Endothelial cell of umbilical vein (primary cell): ENCODE results near the gene ADAMTS6. TPM values are rescaled to one million over a fixed set of nuclear protein-coding genes. Genes with fewer than 3 reads are reported as not detected.

Experiments
- BruUV-seq: library from RNA; stranded (reverse); fragments of 400-500 nt; replicated peaks from 2 replicates; lab custom pipeline; 2021; lab: Mats Ljungman, UMichigan
- CTCF ChIA-PET: fragments of 300-600, 350-600 bp; sonication (Branson Sonifier 250); formaldehyde crosslinking; loops from one replicate; lab custom pipeline; 2021; ENCODE audit warnings: antibody characterized with exemption, inconsistent platforms; lab: Charles Lee
- POLR2A ChIA-PET: fragments of 300-600, 350-600 bp; sonication (Branson Sonifier 250); formaldehyde crosslinking; loops from one replicate; lab custom pipeline; 2021; ENCODE audit warnings: antibody characterized with exemption, inconsistent platforms; lab: Charles Lee
- DNase-seq: peaks from one replicate; pipeline ENCODE4 v3.0.0-alpha.2; 2011; ENCODE audit warnings: low read depth, low spot score
- FAIRE-seq: peaks from 2 replicates; lab custom pipeline; 2011; peaks lifted over from hg19 to GRCh38; lab: Jason Lieb, UNC
- H2AFZ ChIP-seq: 2 replicates; pipeline ENCODE4 v1.6.0; 2012; ENCODE audit warnings: low read depth, low read length, control low read depth, inconsistent platforms
- H3K27ac ChIP-seq: 2 replicates; pipeline ENCODE4 v1.5.1; 2011; ENCODE audit warnings: low read depth, mild to moderate bottlenecking, control low read depth, low read length, moderate library complexity; ENCODE audit not compliant: insufficient read depth
- H3K27me3 ChIP-seq, 2 experiments: 2 replicates each; pipeline versions ENCODE4 v1.6.0 to v1.6.1; 2011; ENCODE audit warnings: low read length in 2 of 2, mixed read lengths in 1 of 2; ENCODE audit not compliant: control insufficient read depth in 2 of 2, insufficient read depth in 2 of 2
- H3K36me3 ChIP-seq, 2 experiments: 2 replicates in 1 of 2; 3 replicates in 1 of 2; pipeline ENCODE4 v1.5.1; 2011; ENCODE audit warnings: low read length in 2 of 2, mild to moderate bottlenecking in 1 of 2, moderate library complexity in 1 of 2; ENCODE audit not compliant: control insufficient read depth in 2 of 2, insufficient read depth in 2 of 2; ENCODE audit errors: extremely low read depth in 1 of 2
- H3K4me1 ChIP-seq: 3 replicates; pipeline ENCODE4 v1.5.1; 2011; ENCODE audit warnings: mild to moderate bottlenecking, low read length; ENCODE audit not compliant: control insufficient read depth, insufficient read depth; ENCODE audit errors: extremely low read depth
- H3K4me2 ChIP-seq: 2 replicates; pipeline ENCODE4 v1.6.1; 2011; ENCODE audit warnings: low read length, control low read depth, mixed read lengths; ENCODE audit not compliant: insufficient read depth
- H3K4me3 ChIP-seq, 3 experiments: fragments of 200-600 bp in 1 of 3; sonication (generic), shearing (Covaris generic) in 1 of 3; replicated peaks in 1 of 3; 2 replicates each; pipeline ENCODE4 v1.5.1; 2011 to 2016; ENCODE audit warnings: control low read depth in 3 of 3, low read length in 3 of 3, mild to moderate bottlenecking in 2 of 3, inconsistent platforms in 1 of 3, low read depth in 1 of 3, moderate library complexity in 1 of 3; ENCODE audit not compliant: insufficient read depth in 1 of 3
- H3K79me2 ChIP-seq: 2 replicates; pipeline ENCODE4 v1.6.0; 2012; ENCODE audit warnings: low read length, inconsistent platforms; ENCODE audit not compliant: control insufficient read depth, insufficient read depth
- H3K9ac ChIP-seq: replicated peaks from 2 replicates; pipeline ENCODE3; 2011; ENCODE audit warnings: low read length, control low read depth; ENCODE audit not compliant: insufficient read depth; ENCODE audit errors: extremely low read depth
- H3K9me1 ChIP-seq: replicated peaks from 3 replicates; pipeline ENCODE4 v1.6.0; 2011; ENCODE audit warnings: mild to moderate bottlenecking, low read length; ENCODE audit not compliant: control insufficient read depth, insufficient read depth; ENCODE audit errors: extremely low read depth
- H3K9me3 ChIP-seq: replicated peaks from 2 replicates; pipeline ENCODE4 v1.5.1; 2012; ENCODE audit warnings: low read length, inconsistent platforms; ENCODE audit not compliant: control insufficient read depth, insufficient read depth
- H4K20me1 ChIP-seq: replicated peaks from 2 replicates; pipeline ENCODE3; 2011; ENCODE audit warnings: mild to moderate bottlenecking, low read length; ENCODE audit not compliant: control insufficient read depth, insufficient read depth; ENCODE audit errors: extremely low read depth
- EZH2 ChIP-seq: IDR thresholded peaks from 2 replicates; pipeline ENCODE4 v1.6.1; 2012; ENCODE audit warnings: borderline replicate concordance, low read depth, mild to moderate bottlenecking, moderate library complexity, low read length, inconsistent platforms; ENCODE audit not compliant: severe bottlenecking
- JUN ChIP-seq: IDR thresholded peaks from 2 replicates; pipeline ENCODE4 v1.6.1; 2011; ENCODE audit warnings: borderline replicate concordance, low read depth; ENCODE audit not compliant: insufficient read length, insufficient read depth
- dilution Hi-C: fragments of 300-500 bp; cut with MboI; formaldehyde crosslinking; loops from one replicate; pipeline ENCODE4 v1.15.0; 2019; ENCODE audit warnings: low sequenced_read_pairs; ENCODE audit not compliant: extremely low pct_ligation_motif_present
- intact Hi-C: fragments of 100-400 bp; cut with micrococcal nuclease; formaldehyde crosslinking; loops from one replicate; pipeline ENCODE4 v1.10.0; 2022
- polyA plus RNA-seq, 4 experiments: library from polyadenylated mRNA; depleted of rRNA in 3 of 4; stranded (reverse) in 3 of 4; unstranded in 1 of 4; fragments of >200 nt; gene quantifications; 2 replicates each; pipeline versions ENCODE4 v1.2.1 to v1.2.3, GENCODE V29; 2011 to 2012; ENCODE audit warnings: missing spikeins in 1 of 4
- small RNA-seq: library from RNA; depleted of rRNA; stranded (forward); fragments of <200 nt; gene quantifications from one replicate; pipeline ENCODE3, GENCODE V24; 2012; ENCODE audit warnings: low replicate concordance, low read depth; ENCODE audit not compliant: insufficient read depth, insufficient read length
- total RNA-seq: library from RNA; stranded (reverse); gene quantifications from 2 replicates; pipeline ENCODE4 v1.2.3, GENCODE V29; 2021
- TF ChIP-seq, protein P1 (sequence below), 2 donors: IDR thresholded peaks; 1 replicate in 1 of 2; 2 replicates in 1 of 2; pipeline ENCODE4 v1.5.1; 2011; ENCODE audit warnings: low read length in 2 of 2, mild to moderate bottlenecking in 2 of 2, moderate library complexity in 2 of 2, control low read depth in 1 of 2, inconsistent platforms in 1 of 2, low read depth in 1 of 2; ENCODE audit not compliant: insufficient read depth in 1 of 2; ENCODE audit errors: extremely low read depth in 1 of 2

Gene ADAMTS6
- total and polyA plus RNA-seq, 2 donors (not counting 3 experiments of a cell fraction or from before 2014, with no cell fraction given): 20.4 to 43.4 TPM

DNA sequence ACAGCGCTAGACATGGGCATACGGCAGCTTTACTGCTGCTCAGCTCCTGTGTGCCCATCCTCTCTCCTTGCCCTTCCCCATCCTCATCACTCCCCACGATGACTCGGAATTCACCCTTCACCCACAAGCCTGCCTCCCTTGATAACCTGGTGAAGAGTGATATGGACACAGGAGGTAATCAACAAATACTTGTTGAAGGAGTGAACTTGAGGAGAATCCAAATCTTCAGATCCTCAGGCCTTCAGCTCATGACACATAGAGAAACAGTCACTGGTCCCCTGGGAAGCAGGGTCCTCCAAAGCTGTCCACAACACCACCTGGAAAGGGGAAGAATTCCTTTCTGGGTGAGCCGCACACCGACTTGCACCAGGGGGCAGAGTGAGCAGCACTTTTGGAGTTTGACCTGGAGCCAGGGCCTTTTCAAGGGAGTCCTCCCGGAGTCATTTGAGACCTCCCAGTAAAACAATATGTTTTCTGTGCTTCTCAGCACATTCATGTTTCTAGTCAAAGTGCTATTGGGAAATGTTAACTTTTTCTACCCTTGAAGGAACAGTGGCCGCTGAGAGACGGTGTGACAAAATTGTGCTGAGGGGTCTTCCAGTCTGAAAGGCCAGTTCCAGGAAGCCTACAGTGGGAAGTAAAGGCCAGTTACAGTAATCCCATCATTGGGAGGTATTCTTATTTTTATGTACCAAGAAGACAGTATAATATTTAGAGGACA, 380.6 kb downstream of the ADAMTS6 start:
- Histone ChIP-seq H4K20me1 (no peaks in the 10 kb centered on the region), H3K9ac (no peak overlapping the region), H3K9me1 (no peaks in the 10 kb centered on the region), H2AFZ (peak overlapping the region; percentile 32), H3K36me3 (no peaks in the 10 kb centered on the region), H3K4me1 (peaks cover 13% of the 10 kb centered on the region), H3K4me2 (no peak overlapping the region), H3K79me2 (no peaks in the 10 kb centered on the region), H3K27me3 (no peaks in the 10 kb centered on the region), H3K4me3 (no peak overlapping the region), H3K27ac (no peak overlapping the region), H3K9me3 (no peaks in the 10 kb centered on the region)
- POLR2A ChIA-PET: no interaction called here
- dilution Hi-C loops (no loop called here), intact Hi-C loops (loop anchor here (1.0 to 2.0 kb wide), 3 partner anchors 42 to 382 kb away; no protein-coding TSS in a partner anchor)
- TF ChIP-seq JUN (no peak), EZH2 (no peak)
- TF ChIP-seq, protein P1, sequence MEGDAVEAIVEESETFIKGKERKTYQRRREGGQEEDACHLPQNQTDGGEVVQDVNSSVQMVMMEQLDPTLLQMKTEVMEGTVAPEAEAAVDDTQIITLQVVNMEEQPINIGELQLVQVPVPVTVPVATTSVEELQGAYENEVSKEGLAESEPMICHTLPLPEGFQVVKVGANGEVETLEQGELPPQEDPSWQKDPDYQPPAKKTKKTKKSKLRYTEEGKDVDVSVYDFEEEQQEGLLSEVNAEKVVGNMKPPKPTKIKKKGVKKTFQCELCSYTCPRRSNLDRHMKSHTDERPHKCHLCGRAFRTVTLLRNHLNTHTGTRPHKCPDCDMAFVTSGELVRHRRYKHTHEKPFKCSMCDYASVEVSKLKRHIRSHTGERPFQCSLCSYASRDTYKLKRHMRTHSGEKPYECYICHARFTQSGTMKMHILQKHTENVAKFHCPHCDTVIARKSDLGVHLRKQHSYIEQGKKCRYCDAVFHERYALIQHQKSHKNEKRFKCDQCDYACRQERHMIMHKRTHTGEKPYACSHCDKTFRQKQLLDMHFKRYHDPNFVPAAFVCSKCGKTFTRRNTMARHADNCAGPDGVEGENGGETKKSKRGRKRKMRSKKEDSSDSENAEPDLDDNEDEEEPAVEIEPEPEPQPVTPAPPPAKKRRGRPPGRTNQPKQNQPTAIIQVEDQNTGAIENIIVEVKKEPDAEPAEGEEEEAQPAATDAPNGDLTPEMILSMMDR (IDR thresholded peaks at IDR 0.05; ENCODE audit: extremely low read depth in 1 of 2, insufficient read depth in 1 of 2, low read depth in 1 of 2, low read length in 2 of 2): peak; percentile 78 to 83
- FAIRE-seq: peak; percentile 95
- CTCF ChIA-PET: interaction anchor here (0.9 to 7.8 kb wide), 7 partner anchors 37 to 384 kb away, joined by 3 to 106 read pairs (median 4); partner anchors contain the start of gene ADAMTS6
- no TSS peak for BruUV-seq
- DNase-seq: peak; percentile 74

Small RNA genes lying within 50 kb of the gene (small RNA-seq; reads per million reads assigned to genes)
- not detected for gene RF00019

Other genes with a start within 250 kb of the ADAMTS6 start
- 49.3 and 50.7 TPM in 2 replicates for gene CENPK, start 81.2 kb upstream of the ADAMTS6 start, total RNA-seq
- gene CENPK, start 81.2 kb upstream of the ADAMTS6 start, polyA plus RNA-seq: 4.4 and 8.0 TPM in 2 replicates
- gene PPWD1, start 81.4 kb upstream of the ADAMTS6 start, total RNA-seq: 40.9 and 41.9 TPM in 2 replicates
- 3.3 and 4.9 TPM in 2 replicates for gene PPWD1, start 81.4 kb upstream of the ADAMTS6 start, polyA plus RNA-seq
- 10.0 and 10.6 TPM in 2 replicates for gene TRIM23, start 142.4 kb upstream of the ADAMTS6 start, total RNA-seq
- 2.2 and 2.5 TPM in 2 replicates for gene TRIM23, start 142.4 kb upstream of the ADAMTS6 start, polyA plus RNA-seq
- gene SHLD3, start 143.1 kb upstream of the ADAMTS6 start, total RNA-seq: 3.6 TPM in 2 replicates
- 1.1 and 1.7 TPM in 2 replicates for gene SHLD3, start 143.1 kb upstream of the ADAMTS6 start, polyA plus RNA-seq
- 16.4 and 24.0 TPM in 2 replicates for gene TRAPPC13, start 143.1 kb upstream of the ADAMTS6 start, total RNA-seq
- gene TRAPPC13, start 143.1 kb upstream of the ADAMTS6 start, polyA plus RNA-seq: 7.7 and 7.9 TPM in 2 replicates
- 14.1 and 16.4 TPM in 2 replicates for gene SGTB, start 240.2 kb upstream of the ADAMTS6 start, total RNA-seq
- 1.7 and 3.1 TPM in 2 replicates for gene SGTB, start 240.2 kb upstream of the ADAMTS6 start, polyA plus RNA-seq
- 62.8 and 63.3 TPM in 2 replicates for gene NLN, start 240.3 kb upstream of the ADAMTS6 start, total RNA-seq
- 9.5 and 14.2 TPM in 2 replicates for gene NLN, start 240.3 kb upstream of the ADAMTS6 start, polyA plus RNA-seq